Stromal cell of bone marrow (primary cell): ENCODE results near the gene ALDH3A2.

ENCODE experiments used
- DNase-seq: peaks from one replicate; pipeline ENCODE4 v3.0.0-alpha.2; 2012; ENCODE audit warnings: low read depth

The ALDH3A2 gene

GRCh38 chr17:19714542-19715411, 66.2 kb downstream of the ALDH3A2 start:
- no peak for DNase-seq

- no peak for DNase-seq
Measured at GRCh38 chr17:19716108-19717030, 67.8 kb downstream of the ALDH3A2 start, which contains the start of gene SLC47A2. Gene SLC47A2 (minus strand): TSS chr17:19716584. CDS start chr17:19716555, 29 bp downstream.

GRCh38 chr17:19717031-19717360, 68.4 kb downstream of the ALDH3A2 start:
- no peak for DNase-seq

GRCh38 chr17:19717411-19717908, 68.9 kb downstream of the ALDH3A2 start:
- no peak for DNase-seq

GRCh38 chr17:19718041-19718612, 69.6 kb downstream of the ALDH3A2 start:
- DNase-seq: no peak

GRCh38 chr17:19718613-19719354, 70.2 kb downstream of the ALDH3A2 start:
- no peak for DNase-seq

- no peak for DNase-seq
Measured at GRCh38 chr17:19719355-19720209, 71.0 kb downstream of the ALDH3A2 start.

- DNase-seq: no peak
Measured at GRCh38 chr17:19720210-19720475, 71.6 kb downstream of the ALDH3A2 start.

GRCh38 chr17:19720631-19721426, 72.3 kb downstream of the ALDH3A2 start:
- no peak for DNase-seq

GRCh38 chr17:19723964-19724363, 75.4 kb downstream of the ALDH3A2 start:
- no peak for DNase-seq

GRCh38 chr17:19724501-19725420, 76.2 kb downstream of the ALDH3A2 start:
- DNase-seq: no peak

GRCh38 chr17:19725486-19725885, 76.9 kb downstream of the ALDH3A2 start:
- DNase-seq: no peak

- DNase-seq: peak; percentile 33
Measured at GRCh38 chr17:19726631-19727376, 78.3 kb downstream of the ALDH3A2 start.
